Calu3 (cell line): ENCODE measurements around the gene KTN1. TPM values are rescaled to one million over a fixed set of nuclear protein-coding genes. Genes with fewer than 3 reads are reported as not detected.

Experiments
- BruUV-seq: library from RNA; stranded (reverse); fragments of 400-500 nt; replicated peaks from 2 replicates; lab custom pipeline; 2021; lab: Mats Ljungman, UMichigan
- CTCF ChIA-PET: fragments of 300-600 bp; sonication (Branson Sonifier 250); formaldehyde crosslinking; loops from one replicate; lab custom pipeline; 2022; ENCODE audit warnings: antibody characterized with exemption; lab: Charles Lee
- DNase-seq: peaks from one replicate; pipeline ENCODE4 v3.0.0; 2022
- H3K27ac Mint-ChIP-seq: one replicate; pipeline ENCODE4 v1.8.0; 2022; ENCODE audit warnings: mixed read lengths; ENCODE audit not compliant: unreplicated experiment
- H3K27me3 Mint-ChIP-seq: one replicate; pipeline ENCODE4 v1.8.0; 2022; ENCODE audit warnings: mixed read lengths; ENCODE audit not compliant: unreplicated experiment
- H3K36me3 Mint-ChIP-seq: one replicate; pipeline ENCODE4 v1.8.0; 2022; ENCODE audit warnings: mild to moderate bottlenecking, moderate library complexity, mixed read lengths; ENCODE audit not compliant: insufficient read depth, unreplicated experiment
- H3K4me1 Mint-ChIP-seq: one replicate; pipeline ENCODE4 v1.8.0; 2022; ENCODE audit warnings: mild to moderate bottlenecking, low read depth, mixed read lengths; ENCODE audit not compliant: unreplicated experiment
- H3K4me3 Mint-ChIP-seq: one replicate; pipeline ENCODE4 v1.8.0; 2022; ENCODE audit warnings: mild to moderate bottlenecking, low read depth, moderate library complexity, mixed read lengths; ENCODE audit not compliant: unreplicated experiment
- H3K9me3 Mint-ChIP-seq: one replicate; pipeline ENCODE4 v1.8.0; 2022; ENCODE audit warnings: low read depth, mixed read lengths; ENCODE audit not compliant: unreplicated experiment
- intact Hi-C: fragments of 100-400 bp; cut with micrococcal nuclease; formaldehyde crosslinking; loops from one replicate; pipeline ENCODE4 v1.10.0; 2022; ENCODE audit not compliant: unreplicated experiment
- total RNA-seq: library from RNA; stranded (reverse); gene quantifications from 2 replicates; pipeline ENCODE4 v1.2.3, GENCODE V29; 2022
- TF ChIP-seq, protein P1 (sequence below): fragments of 200-600 bp; IDR thresholded peaks from one replicate; pipeline ENCODE4 v1.8.0; 2022; ENCODE audit warnings: antibody characterized with exemption; ENCODE audit not compliant: unreplicated experiment

The KTN1 gene
- total RNA-seq, 1 experiment from 2014 or later = 141 TPM

DNA sequence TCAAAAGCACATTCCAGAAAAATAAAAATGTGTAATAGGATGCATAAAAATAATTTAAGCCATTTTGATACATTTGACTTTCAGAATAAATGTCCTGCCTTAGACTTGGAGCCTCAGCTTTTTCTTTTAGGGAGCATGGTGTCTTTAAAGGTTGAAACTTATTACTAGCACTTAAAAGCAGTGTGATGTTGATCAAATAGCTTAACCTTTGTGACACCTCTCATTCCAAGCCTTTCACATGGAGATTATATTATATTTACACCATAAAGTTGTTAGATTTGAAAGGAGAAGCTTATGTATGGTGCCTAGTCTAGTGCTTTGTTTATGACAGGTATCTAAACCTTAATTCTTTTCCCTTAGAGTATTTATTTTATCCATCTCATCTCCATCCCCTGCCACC is 61.9 kb downstream of the KTN1 start:
- intact Hi-C loops = no loop called here

DNA sequence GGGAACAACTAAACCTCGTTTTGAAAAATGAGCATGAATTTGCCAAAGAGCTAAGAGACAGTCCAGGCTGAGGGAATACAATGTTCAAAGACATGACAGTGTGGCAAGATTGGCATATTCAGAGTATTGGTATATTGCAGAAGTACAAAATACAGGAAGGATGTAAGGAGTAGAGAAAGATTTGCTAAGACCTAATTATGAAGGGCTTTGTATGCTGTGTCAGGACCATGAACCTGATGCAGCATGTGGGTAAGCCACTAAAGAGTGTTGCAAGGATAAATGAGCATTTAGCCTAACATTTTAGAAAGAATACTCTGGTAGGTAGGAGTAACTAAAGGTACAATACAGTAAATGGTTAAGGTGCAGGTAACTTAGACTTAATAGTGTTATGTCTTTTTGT is 65.1 kb downstream of the KTN1 start:
- H3K27me3 Mint-ChIP-seq = no peaks in the 10 kb centered on the region
- H3K4me3 Mint-ChIP-seq = no peak overlapping the region
- no peaks in the 10 kb centered on the region for H3K4me1 Mint-ChIP-seq
- TF ChIP-seq, protein P1, sequence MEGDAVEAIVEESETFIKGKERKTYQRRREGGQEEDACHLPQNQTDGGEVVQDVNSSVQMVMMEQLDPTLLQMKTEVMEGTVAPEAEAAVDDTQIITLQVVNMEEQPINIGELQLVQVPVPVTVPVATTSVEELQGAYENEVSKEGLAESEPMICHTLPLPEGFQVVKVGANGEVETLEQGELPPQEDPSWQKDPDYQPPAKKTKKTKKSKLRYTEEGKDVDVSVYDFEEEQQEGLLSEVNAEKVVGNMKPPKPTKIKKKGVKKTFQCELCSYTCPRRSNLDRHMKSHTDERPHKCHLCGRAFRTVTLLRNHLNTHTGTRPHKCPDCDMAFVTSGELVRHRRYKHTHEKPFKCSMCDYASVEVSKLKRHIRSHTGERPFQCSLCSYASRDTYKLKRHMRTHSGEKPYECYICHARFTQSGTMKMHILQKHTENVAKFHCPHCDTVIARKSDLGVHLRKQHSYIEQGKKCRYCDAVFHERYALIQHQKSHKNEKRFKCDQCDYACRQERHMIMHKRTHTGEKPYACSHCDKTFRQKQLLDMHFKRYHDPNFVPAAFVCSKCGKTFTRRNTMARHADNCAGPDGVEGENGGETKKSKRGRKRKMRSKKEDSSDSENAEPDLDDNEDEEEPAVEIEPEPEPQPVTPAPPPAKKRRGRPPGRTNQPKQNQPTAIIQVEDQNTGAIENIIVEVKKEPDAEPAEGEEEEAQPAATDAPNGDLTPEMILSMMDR = no peak
- intact Hi-C loops = no loop called here
- peaks cover 16% of the 10 kb centered on the region for H3K36me3 Mint-ChIP-seq
- H3K27ac Mint-ChIP-seq = no peak overlapping the region
- no peak for DNase-seq
- CTCF ChIA-PET = no interaction called here
- H3K9me3 Mint-ChIP-seq = no peaks in the 10 kb centered on the region
- BruUV-seq = no TSS peak

More for the DNA sequence above, 61.9 kb downstream of the KTN1 start:
- no peaks in the 10 kb centered on the region for H3K27me3 Mint-ChIP-seq
- no peaks in the 10 kb centered on the region for H3K9me3 Mint-ChIP-seq
- H3K27ac Mint-ChIP-seq = no peak overlapping the region
- BruUV-seq = no TSS peak
- H3K4me1 Mint-ChIP-seq = no peaks in the 10 kb centered on the region
- TF ChIP-seq, protein P1 = no peak
- peaks cover 21% of the 10 kb centered on the region for H3K36me3 Mint-ChIP-seq
- CTCF ChIA-PET = no interaction called here
- DNase-seq = no peak
- H3K4me3 Mint-ChIP-seq = no peak overlapping the region

DNA sequence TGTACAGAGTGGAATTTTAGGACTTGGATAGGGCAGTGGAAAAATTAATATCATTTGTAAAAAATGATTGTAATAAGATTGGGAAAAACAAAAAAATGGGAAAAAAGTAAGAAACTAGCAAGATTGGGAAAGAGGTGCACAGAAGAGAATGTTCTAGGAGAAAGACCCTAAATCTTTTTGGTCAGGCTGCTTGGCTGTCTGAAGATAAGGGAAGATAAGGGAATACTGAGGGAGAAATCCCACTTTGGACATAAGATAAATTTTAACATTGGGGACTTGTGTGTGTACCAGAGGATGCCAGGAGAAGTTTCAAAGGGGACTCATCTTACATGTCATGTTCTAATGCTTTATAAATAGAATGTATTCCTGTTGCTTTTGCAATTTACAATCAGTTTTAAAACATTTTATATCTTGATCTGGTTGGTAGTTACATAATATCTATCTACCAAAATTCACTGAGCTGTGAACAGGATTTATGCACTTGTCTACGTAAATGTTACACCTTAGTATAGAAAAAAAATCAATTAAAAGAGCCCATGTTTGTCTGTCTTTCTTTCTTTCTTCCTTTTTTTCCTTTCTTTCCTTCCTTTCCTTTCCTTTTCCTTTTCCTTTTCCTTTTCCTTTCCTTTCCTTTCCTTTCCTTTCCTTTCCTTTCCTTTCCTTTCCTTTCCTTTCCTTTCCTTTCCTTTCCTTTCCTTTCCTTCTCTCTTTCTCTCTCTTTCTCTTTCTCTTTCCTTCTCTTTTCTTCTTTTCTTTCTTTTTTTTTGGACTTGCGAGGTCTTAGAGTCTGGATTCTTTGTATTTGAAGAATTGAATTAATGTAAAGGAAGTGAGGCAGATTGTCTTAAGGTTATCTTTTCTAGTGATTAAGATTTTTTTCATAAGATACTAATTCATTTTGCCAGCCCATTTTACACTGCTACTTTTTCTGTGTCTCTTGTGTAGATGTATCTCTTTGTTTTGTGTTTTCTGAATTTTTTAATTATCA is 66.1 kb downstream of the KTN1 start:
- Mint-ChIP-seq H3K27ac (no peak overlapping the region), H3K4me1 (no peaks in the 10 kb centered on the region), H3K27me3 (no peaks in the 10 kb centered on the region), H3K36me3 (peaks cover 22% of the 10 kb centered on the region), H3K9me3 (no peaks in the 10 kb centered on the region), H3K4me3 (no peak overlapping the region)
- CTCF ChIA-PET = no interaction called here
- DNase-seq = no peak
- intact Hi-C loops = no loop called here
- no TSS peak for BruUV-seq
- TF ChIP-seq, protein P1 = no peak

DNA sequence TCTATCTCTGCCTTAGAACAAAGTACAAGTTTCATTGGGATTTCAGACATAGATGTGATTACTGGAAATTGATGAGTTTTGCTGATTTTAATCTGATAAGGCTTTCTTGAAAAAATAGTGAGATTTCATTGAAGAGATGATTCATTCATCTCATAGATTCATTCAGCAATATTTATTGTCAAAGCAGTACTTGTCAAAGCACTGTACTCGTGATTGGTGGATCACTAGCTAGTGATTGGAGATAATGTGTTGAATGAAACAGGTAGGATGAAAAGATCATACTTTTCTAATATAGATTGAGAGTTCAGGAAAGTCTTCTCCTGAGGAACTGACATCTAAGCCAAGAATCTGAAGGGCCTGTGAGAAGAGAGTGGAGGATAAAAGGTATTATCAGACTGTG is 71.0 kb downstream of the KTN1 start:
- TF ChIP-seq, protein P1 = no peak
- intact Hi-C loops = loop anchor here (10.0 kb wide), 1 partner anchor 216 kb away; no protein-coding TSS in a partner anchor
- Mint-ChIP-seq H3K9me3 (no peaks in the 10 kb centered on the region), H3K4me1 (no peaks in the 10 kb centered on the region), H3K27ac (no peak overlapping the region), H3K4me3 (no peak overlapping the region), H3K36me3 (peaks cover 25% of the 10 kb centered on the region), H3K27me3 (no peaks in the 10 kb centered on the region)
- CTCF ChIA-PET = interaction anchor here (0.6 kb wide), 1 partner anchor 376 kb away, joined by 8 read pairs; no protein-coding TSS in a partner anchor
- DNase-seq = no peak
- no TSS peak for BruUV-seq
